ENCODE measurements around the gene PBX1.
"Not testable (repeated sequence)": the region's sequence is repeated elsewhere in the genome, so short reads cannot be mapped to it uniquely, and the experiment has no call there.

The PBX1 gene

GRCh38 chr1:164643018-164643417 lies 84.0 kb downstream of the PBX1 start:
- DNase-seq (ENCODE audit: low read depth) = no peak

- no peak for DNase-seq (ENCODE audit: low read depth)
These were observed 85.3 kb downstream of the PBX1 start for GRCh38 chr1:164644268-164644667.

GRCh38 chr1:164644774-164645644 lies 86.0 kb downstream of the PBX1 start:
- DNase-seq (ENCODE audit: low read depth) = peak; percentile 80

- DNase-seq (ENCODE audit: low read depth) = no peak
These were observed 86.9 kb downstream of the PBX1 start for GRCh38 chr1:164645921-164646320.

GRCh38 chr1:164647211-164647610 lies 88.2 kb downstream of the PBX1 start:
- DNase-seq (ENCODE audit: low read depth) = no peak

- peak; percentile 90 for DNase-seq (ENCODE audit: low read depth)
These were observed 89.7 kb downstream of the PBX1 start for GRCh38 chr1:164648636-164649035.

- DNase-seq (ENCODE audit: low read depth) = no peak
These were observed 90.2 kb downstream of the PBX1 start for GRCh38 chr1:164649146-164649545.

- DNase-seq (ENCODE audit: low read depth) = no peak
These were observed 91.5 kb downstream of the PBX1 start for GRCh38 chr1:164650531-164650930.

GRCh38 chr1:164651351-164651951 lies 92.5 kb downstream of the PBX1 start:
- peak; percentile 93 for DNase-seq (ENCODE audit: low read depth)

GRCh38 chr1:164652969-164653368 lies 94.0 kb downstream of the PBX1 start:
- DNase-seq (ENCODE audit: low read depth) = not testable (repeated sequence)

GRCh38 chr1:164653705-164654104 lies 94.7 kb downstream of the PBX1 start:
- DNase-seq (ENCODE audit: low read depth) = no peak

- DNase-seq (ENCODE audit: low read depth) = no peak
These were observed 95.2 kb downstream of the PBX1 start for GRCh38 chr1:164654200-164654599.

- DNase-seq (ENCODE audit: low read depth) = no peak
These were observed 99.9 kb downstream of the PBX1 start for GRCh38 chr1:164658864-164659263.

- no peak for DNase-seq (ENCODE audit: low read depth)
These were observed 100.8 kb downstream of the PBX1 start for GRCh38 chr1:164659621-164660411.

GRCh38 chr1:164660412-164660772 lies 101.4 kb downstream of the PBX1 start:
- DNase-seq (ENCODE audit: low read depth) = no peak

- no peak for DNase-seq (ENCODE audit: low read depth)
These were observed 101.8 kb downstream of the PBX1 start for GRCh38 chr1:164660775-164661174.

- DNase-seq (ENCODE audit: low read depth) = no peak
These were observed 103.5 kb downstream of the PBX1 start for GRCh38 chr1:164662462-164662861.

GRCh38 chr1:164662955-164663354 lies 104.0 kb downstream of the PBX1 start:
- DNase-seq (ENCODE audit: low read depth) = no peak

GRCh38 chr1:164664127-164664526 lies 105.1 kb downstream of the PBX1 start:
- DNase-seq (ENCODE audit: low read depth) = no peak

- DNase-seq (ENCODE audit: low read depth) = no peak
These were observed 108.0 kb downstream of the PBX1 start for GRCh38 chr1:164667001-164667400.

GRCh38 chr1:164667600-164667999 lies 108.6 kb downstream of the PBX1 start:
- DNase-seq (ENCODE audit: low read depth) = no peak

GRCh38 chr1:164668491-164669400 lies 109.8 kb downstream of the PBX1 start:
- no peak for DNase-seq (ENCODE audit: low read depth)
